HG03378 (cell line): ENCODE results near the gene KLK1.
"Not testable (repeated sequence)": the region's sequence is repeated elsewhere in the genome, so short reads cannot be mapped to it uniquely, and the experiment has no call there.

Experiments used
- ATAC-seq: cut with Tn5 transposase; IDR thresholded peaks from one replicate; pipeline ENCODE4 v1.9.1; 2021; ENCODE audit warnings: mild to moderate bottlenecking, moderate library complexity; ENCODE audit not compliant: unreplicated experiment

KLK1 gene

GRCh38 chr19:50794074-50794875, 29.3 kb downstream of the KLK1 start:
- no peak for ATAC-seq

- no peak for ATAC-seq
Observed at GRCh38 chr19:50793558-50794065, 30.0 kb downstream of the KLK1 start.

GRCh38 chr19:50792272-50793250, 31.0 kb downstream of the KLK1 start:
- no peak for ATAC-seq

- ATAC-seq, result no peak
Observed at GRCh38 chr19:50791594-50792271, 31.9 kb downstream of the KLK1 start.

- no peak for ATAC-seq
Observed at GRCh38 chr19:50790922-50791467, 32.6 kb downstream of the KLK1 start.

- ATAC-seq, result no peak
Observed at GRCh38 chr19:50790396-50790795, 33.2 kb downstream of the KLK1 start, which contains the start of gene ACP4. Gene ACP4, plus strand, starts transcription at chr19:50790415. Its CDS starts 0 bp downstream, at chr19:50790415.

- ATAC-seq, result no peak
Observed at GRCh38 chr19:50785329-50785728, 38.3 kb downstream of the KLK1 start.

- ATAC-seq, result no peak
Observed at GRCh38 chr19:50784710-50785109, 38.9 kb downstream of the KLK1 start.

GRCh38 chr19:50783848-50784152, 39.8 kb downstream of the KLK1 start:
- ATAC-seq, result not testable (repeated sequence)

GRCh38 chr19:50780753-50781435, 42.7 kb downstream of the KLK1 start:
- ATAC-seq, result no peak

- ATAC-seq, result no peak
Observed at GRCh38 chr19:50779504-50780457, 43.8 kb downstream of the KLK1 start.

- ATAC-seq, result no peak
Observed at GRCh38 chr19:50778906-50779430, 44.6 kb downstream of the KLK1 start.

- no peak for ATAC-seq
Observed at GRCh38 chr19:50777830-50778303, 45.7 kb downstream of the KLK1 start.

- no peak for ATAC-seq
Observed at GRCh38 chr19:50777261-50777660, 46.3 kb downstream of the KLK1 start.

- no peak for ATAC-seq
Observed at GRCh38 chr19:50776131-50776530, 47.5 kb downstream of the KLK1 start.

GRCh38 chr19:50773454-50773853, 50.1 kb downstream of the KLK1 start:
- not testable (repeated sequence) for ATAC-seq

GRCh38 chr19:50772912-50773311, 50.7 kb downstream of the KLK1 start:
- not testable (repeated sequence) for ATAC-seq

GRCh38 chr19:50772476-50772875, 51.1 kb downstream of the KLK1 start:
- ATAC-seq, result no peak

- ATAC-seq, result no peak
Observed at GRCh38 chr19:50770888-50771287, 52.7 kb downstream of the KLK1 start.
